Cardiac septum (tissue), 1 donor: Measurements from ENCODE around the gene AHRR. TPM values are rescaled to one million over a fixed set of nuclear protein-coding genes. Genes with fewer than 3 reads are reported as not detected.
"Not testable (repeated sequence)": the region's sequence is repeated elsewhere in the genome, so short reads cannot be mapped to it uniquely, and the experiment has no call there.

Experiments used
- DNase-seq: peaks from one replicate; pipeline ENCODE4 v3.0.0-alpha.2; 2020; ENCODE audit warnings: low spot score
- intact Hi-C: fragments of 100-400 bp; cut with DNase I; formaldehyde crosslinking; loops from one replicate; pipeline ENCODE4 v1.14.0; 2022
- long read RNA-seq: library from polyadenylated mRNA; unstranded; transcript quantifications from one replicate; pipeline ENCODE4 v2.0.0, GENCODE V29; 2021
- total RNA-seq: library from RNA; stranded (reverse); fragmentation: NEBNext Ultra II Directional; extraction: Animal tissue kit (Norgen Biotek cat#: 25700); gene quantifications from one replicate; pipeline ENCODE4 v1.2.1, GENCODE V29; 2021
- donor health status: DM: no; HTN: no; CAD: no.

AHRR gene
- total RNA-seq: 0.73 TPM
- long read RNA-seq: 0 reads

DNA sequence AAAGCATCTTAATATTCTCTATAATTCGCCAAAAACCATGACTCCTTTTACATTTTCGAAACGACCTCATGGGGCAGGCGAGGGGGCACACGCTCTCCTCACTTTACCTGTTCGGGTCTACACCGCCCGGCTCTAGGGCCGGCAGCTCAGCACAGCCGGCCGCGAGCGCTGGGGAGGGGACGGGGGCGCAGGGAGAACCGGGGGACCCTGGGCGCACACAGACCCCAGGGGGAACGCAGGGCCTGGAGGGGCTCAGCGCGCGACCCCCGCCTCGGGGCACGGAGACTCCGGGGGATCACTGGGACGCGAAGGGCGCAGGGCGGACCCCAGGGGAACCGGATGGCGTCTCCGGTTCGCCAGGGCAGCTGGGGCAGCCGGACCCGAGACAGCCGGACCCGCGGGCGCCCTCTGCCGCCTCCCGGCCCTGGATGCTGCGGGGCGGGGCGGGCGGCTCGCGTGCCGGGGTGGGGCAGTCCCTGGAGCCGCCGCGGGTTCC lies at the start of gene AHRR:
Gene AHRR (plus strand): TSS at position 485 of the 496 bp plus-strand sequence. CDS start 22,189 bp downstream, outside the sequence.
- DNase-seq: no peak
- intact Hi-C loops: no loop called here

DNA sequence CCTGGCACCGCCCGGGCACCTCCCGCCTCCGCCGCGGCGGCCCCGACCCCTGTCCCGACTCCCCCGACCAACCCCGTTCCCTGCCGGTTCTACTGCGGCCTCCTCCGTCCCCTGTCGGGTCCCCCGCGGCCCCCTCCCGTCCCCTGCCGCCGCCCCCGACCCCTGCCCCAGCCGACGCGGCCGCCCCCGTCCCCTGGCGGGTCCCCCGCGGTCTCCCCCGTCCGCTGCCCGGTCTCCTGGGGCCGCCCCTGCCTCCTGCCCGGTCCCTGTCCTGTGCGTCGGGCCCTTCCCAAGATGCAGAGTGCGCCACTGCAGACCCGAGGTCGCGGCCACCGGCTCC lies 49.7 kb upstream of the AHRR start:
- DNase-seq: not testable (repeated sequence)
- intact Hi-C loops: loop anchor here (1.0 to 2.0 kb wide), 2 partner anchors 53 to 202 kb away; partner anchors contain the start of genes CCDC127 and SDHA

- intact Hi-C loops: not testable (repeated sequence)
Measured at GRCh38 chr5:273091-273490, 48.4 kb upstream of the AHRR start.

GRCh38 chr5:273491-273890 lies 48.0 kb upstream of the AHRR start:
- intact Hi-C loops: not testable (repeated sequence)
- peak; percentile 17 for DNase-seq

More at GRCh38 chr5:273091-273490, 48.4 kb upstream of the AHRR start:
- peak; percentile 19 for DNase-seq

GRCh38 chr5:274346-274745 lies 47.2 kb upstream of the AHRR start:
- DNase-seq, intact Hi-C loops: not testable (repeated sequence)

- no peak for DNase-seq
- intact Hi-C loops: no loop called here
Measured at GRCh38 chr5:278646-279045, 42.9 kb upstream of the AHRR start.

DNA sequence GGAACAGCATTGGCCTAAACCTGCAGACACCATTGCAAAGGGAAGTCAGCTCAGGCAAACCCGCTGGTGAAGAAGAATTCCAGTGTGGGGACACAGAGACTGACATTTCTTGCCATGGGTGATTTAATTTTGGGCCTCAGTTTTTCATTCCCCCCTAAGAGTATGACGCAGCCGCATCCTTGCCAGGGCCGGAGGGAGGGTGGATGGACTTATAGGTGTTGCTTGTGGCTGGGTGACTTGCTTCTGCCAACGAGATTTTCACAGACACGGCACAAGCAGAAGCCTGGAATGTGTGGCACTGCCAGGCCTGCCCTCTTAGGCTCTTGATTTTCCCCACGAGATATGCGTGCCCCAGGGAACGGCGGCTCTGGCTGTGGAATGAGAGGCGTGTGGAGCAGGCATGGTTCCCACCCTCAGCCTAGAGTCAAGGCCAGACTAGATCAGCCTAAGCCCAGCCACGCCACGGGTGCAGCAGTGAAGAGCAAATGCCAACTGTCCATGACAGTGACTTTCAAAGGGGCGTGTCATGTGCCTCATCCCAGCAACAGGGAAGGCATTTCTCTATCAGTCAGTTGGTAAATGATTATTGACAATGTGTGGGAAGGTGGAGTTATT lies 42.4 kb upstream of the AHRR start:
- intact Hi-C loops, DNase-seq: not testable (repeated sequence)

GRCh38 chr5:285991-286557 lies 35.4 kb upstream of the AHRR start:
- peak; percentile 67 for DNase-seq
- intact Hi-C loops: no loop called here

GRCh38 chr5:290200-290599 lies 31.3 kb upstream of the AHRR start:
- DNase-seq, intact Hi-C loops: not testable (repeated sequence)

DNA sequence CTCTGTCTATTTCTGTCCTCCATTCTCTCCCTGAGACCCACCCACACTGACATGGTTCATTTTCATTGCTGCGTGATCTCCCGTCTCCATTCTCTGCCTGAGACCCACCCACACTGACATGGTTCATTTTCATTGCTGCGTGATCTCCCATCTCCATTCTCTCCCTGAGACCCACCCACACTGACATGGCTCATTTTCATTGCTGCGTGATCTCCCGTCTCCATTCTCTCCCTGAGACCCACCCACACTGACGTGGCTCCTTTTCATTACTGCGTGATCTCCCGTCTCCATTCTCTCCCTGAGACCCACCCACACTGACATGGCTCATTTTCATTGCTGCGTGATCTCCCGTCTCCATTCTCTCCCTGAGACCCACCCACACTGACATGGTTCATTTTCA lies 30.2 kb upstream of the AHRR start:
- DNase-seq, intact Hi-C loops: not testable (repeated sequence)

GRCh38 chr5:294788-295187 lies 26.7 kb upstream of the AHRR start:
- intact Hi-C loops, DNase-seq: not testable (repeated sequence)

DNA sequence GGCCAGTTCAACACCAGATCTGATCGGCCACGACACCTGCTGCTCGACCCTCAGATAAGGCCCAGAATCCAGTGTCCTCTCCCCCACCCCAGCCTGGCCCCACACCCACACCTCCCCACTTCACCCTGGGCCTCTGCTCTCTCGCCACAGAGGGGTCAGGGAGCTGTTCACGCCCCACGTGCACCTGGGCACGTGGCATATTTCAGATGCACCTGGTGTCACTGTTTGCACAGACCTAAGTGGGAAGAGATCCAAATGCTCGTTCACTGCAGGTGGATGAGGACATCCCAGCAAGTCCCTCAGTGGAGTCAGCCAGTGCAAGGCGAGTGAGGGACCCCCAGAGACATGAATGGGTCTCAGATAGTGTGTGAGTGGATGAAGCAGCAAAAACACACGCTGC lies 25.3 kb upstream of the AHRR start:
- intact Hi-C loops, DNase-seq: not testable (repeated sequence)

GRCh38 chr5:296954-297353 lies 24.6 kb upstream of the AHRR start:
- intact Hi-C loops, DNase-seq: not testable (repeated sequence)

GRCh38 chr5:297448-297847 lies 24.1 kb upstream of the AHRR start:
- DNase-seq, intact Hi-C loops: not testable (repeated sequence)

GRCh38 chr5:297991-298736 lies 23.4 kb upstream of the AHRR start:
- intact Hi-C loops, DNase-seq: not testable (repeated sequence)

DNA sequence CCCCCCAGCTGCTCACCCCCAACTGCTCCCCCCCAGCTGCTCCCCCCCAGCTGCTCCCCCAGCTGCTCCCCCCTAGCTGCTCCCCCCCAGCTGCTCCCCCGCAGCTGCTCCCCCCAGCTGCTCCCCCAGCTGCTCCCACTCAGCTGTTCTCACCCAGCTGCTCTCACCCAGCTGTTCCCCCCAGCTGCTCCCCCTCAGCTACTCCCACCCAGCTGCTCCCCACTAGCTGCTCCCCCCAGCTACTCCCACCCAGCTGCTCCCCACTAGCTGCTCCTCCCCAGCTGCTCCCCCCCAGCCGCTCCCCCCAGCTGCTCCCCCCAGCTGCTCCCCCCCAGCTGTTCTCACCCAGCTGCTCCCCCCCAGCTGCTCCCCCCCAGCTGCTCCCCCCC lies 22.8 kb upstream of the AHRR start:
- intact Hi-C loops: no loop called here

GRCh38 chr5:299921-300320 lies 21.6 kb upstream of the AHRR start:
- DNase-seq, intact Hi-C loops: not testable (repeated sequence)

More for the DNA sequence above, 22.8 kb upstream of the AHRR start:
- DNase-seq: no peak

DNA sequence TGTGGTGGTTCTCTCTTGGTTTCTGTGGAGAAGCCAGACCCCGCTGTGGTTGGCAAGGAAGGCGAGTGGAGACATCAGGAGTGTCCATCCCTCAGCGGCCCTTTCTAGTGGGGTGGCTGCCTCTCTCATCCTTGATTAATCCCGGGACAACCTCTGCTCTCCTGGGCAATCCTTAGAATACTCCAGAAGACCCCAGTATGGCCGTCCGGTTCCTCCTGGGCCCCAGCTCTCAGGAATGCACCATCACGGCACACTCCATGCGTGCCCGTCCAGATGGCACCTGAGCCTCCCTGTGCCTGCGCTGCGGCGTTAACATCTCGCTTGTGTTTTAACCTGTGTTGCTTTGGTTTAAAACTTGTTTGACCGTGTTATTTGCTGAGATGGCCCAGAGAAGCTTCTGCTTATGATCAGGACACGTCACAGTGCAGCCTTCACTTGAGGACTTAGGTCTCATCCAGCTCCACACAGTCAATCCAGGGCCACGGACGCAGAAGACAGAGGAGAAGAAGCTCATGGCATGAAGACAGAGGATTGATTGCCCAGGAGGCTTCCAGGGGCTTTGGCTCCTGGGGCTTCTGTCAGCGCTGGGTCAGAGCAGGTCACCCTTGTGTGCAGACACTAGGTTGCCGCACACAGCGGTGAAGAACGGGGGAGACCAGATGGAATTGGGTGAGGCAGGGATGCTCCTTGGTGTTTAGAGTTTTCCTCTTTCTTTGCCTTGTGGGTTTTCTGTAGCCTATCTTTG lies 20.7 kb upstream of the AHRR start:
- intact Hi-C loops, DNase-seq: not testable (repeated sequence)

DNA sequence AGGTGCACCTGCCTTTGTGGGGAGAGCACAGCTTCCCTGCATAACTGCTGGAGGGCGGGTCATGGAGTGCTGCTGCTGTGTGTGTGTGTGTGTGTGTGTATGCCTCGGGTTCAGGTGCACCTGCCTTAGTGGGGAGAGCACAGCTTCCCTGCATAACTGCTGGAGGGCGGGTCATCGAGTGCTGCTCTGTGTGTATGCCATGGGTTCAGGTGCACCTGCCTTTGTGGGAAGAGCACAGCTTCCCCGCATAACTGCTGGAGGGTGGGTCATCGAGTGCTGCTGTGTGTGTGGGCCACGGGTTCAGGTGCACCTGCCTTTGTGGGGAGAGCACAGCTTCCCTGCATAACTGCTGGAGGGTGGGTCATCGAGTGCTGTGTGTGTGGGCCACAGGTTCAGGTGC lies 19.1 kb upstream of the AHRR start:
- not testable (repeated sequence) for DNase-seq

DNA sequence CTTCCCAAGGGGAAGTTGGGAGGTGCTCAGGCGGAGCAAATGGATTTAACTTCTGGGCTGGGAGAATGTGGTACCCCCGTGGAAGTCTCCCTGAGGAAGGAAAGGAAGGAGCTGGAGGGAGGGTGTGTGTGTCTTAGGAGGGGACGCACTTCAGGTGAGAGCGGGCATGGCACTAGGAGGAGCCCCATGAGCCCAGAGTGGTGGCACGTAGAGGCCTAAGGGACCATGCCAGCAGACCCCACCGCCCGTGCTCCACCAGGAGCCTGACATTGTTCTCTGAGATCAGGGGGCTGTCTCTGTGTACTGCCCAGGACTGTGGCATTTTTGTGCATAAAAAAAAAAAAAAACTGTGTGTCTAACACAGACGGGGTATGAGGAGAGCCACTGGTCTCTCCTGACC lies 18.5 kb upstream of the AHRR start:
- intact Hi-C loops: no loop called here
- no peak for DNase-seq

More for the DNA sequence above, 19.1 kb upstream of the AHRR start:
- intact Hi-C loops: not testable (repeated sequence)
